OCI-M2 (cell line): ENCODE results near the gene LINC01488.

ENCODE experiments used
- DNase-seq: peaks from one replicate; lab custom pipeline; 2025; ENCODE audit not compliant: unreplicated experiment; lab: John Stamatoyannopoulos, UW

The LINC01488 gene

GRCh38 chr11:69445131-69445470, 36.4 kb upstream of the LINC01488 start:
- no peak for DNase-seq

DNA sequence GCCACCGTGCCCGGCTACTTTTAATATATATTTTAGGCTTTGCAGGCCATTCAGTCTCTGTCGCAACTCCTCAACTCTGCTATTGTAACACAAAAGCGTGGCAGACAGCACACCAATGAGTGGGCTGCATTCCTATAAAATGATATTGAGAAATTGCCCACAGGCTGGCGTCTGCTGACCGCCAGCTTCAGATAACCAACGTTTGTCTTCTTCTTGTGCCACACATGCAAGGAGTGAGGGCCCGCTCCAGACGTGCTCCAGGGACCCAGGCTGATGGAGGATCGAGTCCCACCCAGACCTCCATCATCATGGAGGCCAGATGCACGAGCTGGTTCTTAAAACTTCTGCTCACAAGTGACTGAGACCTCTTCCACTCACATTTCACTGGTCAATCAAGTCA, 35.4 kb upstream of the LINC01488 start:
- no peak for DNase-seq

DNA sequence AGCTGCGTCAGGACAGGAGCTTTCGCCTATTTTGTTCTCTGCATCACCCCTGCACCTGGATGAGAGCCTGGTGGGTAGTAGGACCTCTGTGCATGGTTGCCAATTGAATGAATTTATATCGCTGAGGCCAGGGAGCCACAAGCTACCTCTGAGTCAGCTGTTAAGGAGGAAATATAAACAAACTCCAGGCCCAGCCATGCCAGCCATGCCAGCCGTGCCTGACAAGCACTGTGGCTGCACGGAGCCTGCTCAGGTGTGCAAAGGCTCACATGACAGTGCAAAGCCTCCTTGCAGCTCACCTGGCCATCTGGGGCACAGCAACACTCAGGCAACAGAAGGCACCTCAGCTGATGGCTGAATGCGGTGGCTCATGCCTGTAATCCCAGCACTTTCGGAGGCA, 33.7 kb upstream of the LINC01488 start:
- DNase-seq: no peak

- DNase-seq: no peak
Measured at GRCh38 chr11:69448471-69449284, 32.8 kb upstream of the LINC01488 start.

- no peak for DNase-seq
Measured at GRCh38 chr11:69449320-69450063, 32.0 kb upstream of the LINC01488 start.

DNA sequence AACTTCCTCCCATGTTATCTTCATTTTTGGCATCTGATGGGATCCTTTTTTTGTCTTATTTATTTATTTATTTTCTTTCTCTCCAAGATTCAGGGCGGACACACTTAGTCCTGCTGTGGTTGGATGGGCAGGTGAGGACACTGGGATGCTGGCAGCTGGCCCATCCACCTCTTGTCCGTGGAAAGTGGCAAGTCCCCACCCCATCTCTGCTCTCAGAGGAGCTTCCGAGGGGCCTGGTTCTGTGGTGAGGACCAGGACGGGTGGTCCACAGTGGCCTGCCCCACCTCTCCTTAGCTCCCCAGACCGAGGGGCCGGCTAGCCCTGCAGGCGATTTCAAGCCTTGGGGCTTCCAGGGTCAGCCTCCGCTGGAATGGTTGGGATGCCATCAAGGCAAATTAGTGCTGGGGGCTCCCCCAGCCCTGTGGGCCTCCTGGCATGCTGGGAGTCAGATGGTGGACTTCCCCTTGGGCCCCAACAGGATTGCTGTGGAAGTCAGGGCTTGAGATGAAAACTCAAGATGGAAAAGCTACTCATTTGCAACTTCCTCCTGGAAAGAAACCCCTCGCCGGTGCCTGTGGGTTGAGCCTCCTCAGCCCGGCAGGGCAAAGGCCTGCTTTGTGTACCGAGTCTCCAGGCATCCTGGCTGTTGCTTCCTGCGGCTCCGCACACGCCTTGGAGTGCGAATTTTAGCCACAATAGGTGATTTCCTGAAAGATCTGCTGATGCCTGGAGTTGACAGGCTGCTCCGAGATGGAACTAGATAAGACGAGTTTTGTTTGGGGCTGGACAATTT, 31.2 kb upstream of the LINC01488 start:
- no peak for DNase-seq

- no peak for DNase-seq
Measured at GRCh38 chr11:69450857-69451220, 30.6 kb upstream of the LINC01488 start.

DNA sequence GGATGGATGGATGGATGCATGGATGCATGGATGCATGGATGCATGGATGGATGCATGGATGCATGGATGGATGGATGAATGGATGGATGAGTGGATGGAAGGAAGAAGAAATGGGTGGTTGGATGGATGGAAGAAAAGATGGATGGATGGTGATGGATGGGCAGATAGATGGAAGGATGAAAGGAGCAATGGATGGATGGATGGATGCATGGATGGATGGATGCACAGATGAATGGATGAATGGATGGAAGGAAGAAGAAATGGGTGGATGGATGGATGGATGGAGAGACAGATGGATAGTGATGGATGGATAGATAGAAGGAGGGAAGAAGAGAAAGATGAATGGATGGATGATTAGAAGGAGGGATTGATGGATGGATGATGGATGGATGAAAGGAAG, 30.2 kb upstream of the LINC01488 start:
- DNase-seq: no peak

- no peak for DNase-seq
Measured at GRCh38 chr11:69452206-69452987, 29.1 kb upstream of the LINC01488 start.

DNA sequence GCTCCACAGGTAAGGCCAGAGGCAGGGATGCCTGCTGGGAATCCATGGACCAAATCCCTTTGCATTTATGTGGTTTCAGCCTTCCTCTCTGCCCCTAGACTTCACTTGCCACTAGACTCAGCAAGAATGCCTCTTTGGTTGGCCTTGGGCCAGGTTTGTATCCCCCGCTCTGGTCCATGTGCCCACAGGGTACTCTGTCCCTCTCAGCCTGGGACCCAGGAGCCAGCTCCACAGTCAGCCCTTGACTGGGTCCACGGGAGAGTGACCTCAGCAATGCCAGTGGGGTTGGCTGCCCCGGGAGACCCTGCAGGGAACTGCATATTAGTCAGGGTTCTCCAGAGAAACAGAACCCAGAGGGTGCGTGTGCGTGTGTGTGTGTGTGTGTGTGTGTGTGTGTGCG, 28.3 kb upstream of the LINC01488 start:
- no peak for DNase-seq

GRCh38 chr11:69454018-69454417, 27.4 kb upstream of the LINC01488 start:
- no peak for DNase-seq

- no peak for DNase-seq
Measured at GRCh38 chr11:69455969-69456368, 25.5 kb upstream of the LINC01488 start.

DNA sequence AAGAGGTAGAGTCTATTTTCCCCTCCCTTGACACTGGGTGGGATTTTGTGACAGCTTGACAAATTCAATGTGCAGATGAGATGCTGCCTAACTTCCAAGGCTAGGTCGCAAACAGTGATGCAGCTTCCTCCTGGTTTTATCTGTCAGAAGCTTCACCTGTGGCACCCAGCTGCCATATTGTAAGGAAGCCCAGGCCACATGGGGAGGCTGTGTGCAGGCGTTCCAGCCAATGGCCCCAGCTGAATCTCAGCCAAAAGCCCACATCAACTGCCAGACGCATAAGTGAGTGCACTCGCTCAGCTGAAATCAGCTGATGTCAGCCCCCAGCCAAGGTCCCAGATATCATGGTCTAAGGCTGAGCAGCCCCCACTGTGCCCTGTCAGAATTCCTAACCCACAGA, 24.8 kb upstream of the LINC01488 start:
- DNase-seq: no peak

DNA sequence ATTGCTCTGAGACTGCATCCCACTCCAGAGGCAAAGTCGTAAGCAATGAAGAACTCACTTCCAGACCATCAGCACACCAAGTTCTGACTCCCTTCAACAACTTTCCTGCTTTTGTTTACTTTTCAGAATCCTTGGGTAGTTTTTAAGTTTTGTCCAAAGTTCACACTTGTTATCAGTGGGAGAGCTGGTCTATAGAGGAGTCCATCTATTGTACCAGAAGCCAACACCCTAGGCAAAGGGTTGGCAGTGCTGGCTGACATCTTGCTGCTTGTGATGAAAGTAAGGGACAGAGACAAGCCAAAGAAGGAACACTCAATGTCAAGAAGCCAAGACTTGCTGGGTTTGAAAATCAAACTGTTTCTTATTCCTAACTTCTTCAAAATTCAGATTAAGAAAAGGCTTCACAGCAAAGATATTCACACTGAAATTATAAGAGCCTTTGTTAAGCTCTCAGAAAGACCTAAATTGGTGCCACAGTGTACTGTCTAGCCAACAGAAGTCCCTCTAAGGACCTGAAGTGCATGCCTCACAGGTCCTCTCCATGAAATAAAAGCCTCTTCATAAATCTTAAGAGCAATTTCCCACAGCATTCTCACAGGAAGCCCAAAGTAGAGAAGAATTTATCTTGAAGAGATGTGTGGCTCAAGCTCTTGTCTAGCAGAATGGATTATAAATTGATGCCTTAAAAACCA, 21.5 kb upstream of the LINC01488 start:
- no peak for DNase-seq

DNA sequence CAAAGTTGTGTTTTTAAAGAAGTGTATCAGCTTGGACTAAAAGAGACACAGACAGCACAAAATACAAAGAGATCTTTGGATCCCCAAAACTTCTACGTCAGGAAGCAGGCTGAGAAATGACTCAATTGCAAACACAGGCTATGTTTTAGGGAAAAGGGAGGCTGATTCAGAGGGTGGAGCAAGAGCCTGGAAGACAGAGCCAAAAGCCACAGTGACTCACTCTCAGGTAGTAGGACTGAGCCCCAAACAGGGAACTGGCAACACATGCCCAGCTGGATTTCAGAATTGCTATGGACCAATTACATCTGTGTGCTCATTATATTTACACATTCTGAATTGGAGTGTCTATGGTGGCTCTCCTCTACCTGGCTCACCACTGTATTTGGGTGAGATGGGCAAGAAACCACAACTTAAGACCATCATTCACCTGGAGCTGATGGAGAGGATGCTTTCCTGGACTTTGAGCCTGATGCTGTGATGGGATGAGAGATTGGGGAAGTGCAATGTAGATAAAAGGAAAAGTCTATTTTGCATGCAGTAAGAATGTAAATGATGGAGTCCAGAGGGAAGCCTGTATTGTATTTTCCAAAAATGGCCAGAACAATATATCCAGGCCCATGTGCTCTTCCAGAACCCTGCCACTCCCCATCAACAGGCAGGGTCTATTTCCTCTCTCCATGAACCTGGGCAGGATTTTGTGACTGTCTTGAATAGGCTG, 20.8 kb upstream of the LINC01488 start:
- no peak for DNase-seq

DNA sequence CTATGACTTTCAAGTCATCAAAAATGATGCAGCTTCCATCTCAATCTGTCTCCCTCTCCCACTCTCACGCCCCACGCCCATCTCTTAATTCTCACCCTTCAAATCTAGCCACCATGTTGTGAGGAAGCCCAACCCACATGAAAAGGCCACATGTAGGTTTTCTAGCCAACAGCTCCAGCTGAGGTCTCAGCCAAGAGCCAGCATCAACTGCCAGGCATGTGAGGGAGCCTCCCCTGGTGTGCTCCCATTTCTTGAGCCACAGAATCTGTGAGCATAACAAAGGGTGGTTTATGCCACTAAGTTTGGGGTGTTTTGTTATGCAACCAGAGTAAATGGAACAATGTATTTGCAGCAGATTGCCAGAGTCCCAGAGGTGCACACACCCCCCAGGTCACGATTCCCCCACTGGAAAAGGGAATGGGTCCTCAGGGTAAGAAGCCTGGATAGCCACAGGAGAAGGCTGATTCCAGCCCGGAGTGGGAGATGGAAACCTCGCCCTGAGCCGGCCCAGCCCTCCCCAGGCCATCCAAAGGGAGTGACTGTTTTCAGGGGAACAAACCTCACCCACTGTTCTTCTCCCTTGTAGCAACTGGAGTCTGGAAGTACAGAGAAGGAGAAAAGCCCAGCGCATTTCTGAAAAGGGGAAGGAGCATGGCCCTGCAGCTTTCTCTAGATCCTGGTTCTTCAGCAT, 20.0 kb upstream of the LINC01488 start:
- DNase-seq: no peak

GRCh38 chr11:69462106-69462951, 19.1 kb upstream of the LINC01488 start:
- no peak for DNase-seq
